ENCODE measurements around the gene HAGH. TPM values are rescaled to one million over a fixed set of nuclear protein-coding genes. Genes with fewer than 3 reads are reported as not detected.

The HAGH gene
- polyA plus RNA-seq, 1 donor (not counting 4 experiments of a cell fraction or from before 2014, with no cell fraction given): 17.7 TPM

GRCh38 chr16:1784977-1785845 is 41.4 kb downstream of the HAGH start:
- H3K9me1 ChIP-seq (ENCODE audit: control insufficient read depth, extremely low read depth, insufficient read depth, low read length): peaks cover 4% of the 10 kb centered on the region
- H3K4me2 ChIP-seq (ENCODE audit: control insufficient read depth, extremely low read depth, insufficient read depth, low read depth, low read length): no peak overlapping the region
- no peaks in the 10 kb centered on the region for H3K27me3 ChIP-seq (ENCODE audit: control insufficient read depth, extremely low read depth, insufficient read depth, low read length)
- H3K79me2 ChIP-seq (ENCODE audit: control insufficient read depth, insufficient read depth, low read length): peaks cover 44% of the 10 kb centered on the region
- FAIRE-seq (no peak), DNase-seq (ENCODE audit: low read depth, low spot score) (no peak)
- H2AFZ ChIP-seq (ENCODE audit: control insufficient read depth, low read length): no peak overlapping the region
- no peak overlapping the region for H3K9ac ChIP-seq (ENCODE audit: control insufficient read depth, extremely low read depth, insufficient read depth, low read length)
- dilution Hi-C loops (cut with MboI; ENCODE audit: extremely low pct_ligation_motif_present, low sequenced_read_pairs): no loop called here
- H3K9me3 ChIP-seq (ENCODE audit: control insufficient read depth, low read depth, low read length): no peaks in the 10 kb centered on the region
- no peak for TF ChIP-seq EZH2 (IDR thresholded peaks at IDR 0.05; ENCODE audit: low read length)
- TF ChIP-seq CTCF (optimal IDR thresholded peaks at IDR 0.05 in 1 of 3, IDR thresholded peaks at IDR 0.05 in 1 of 3, conservative IDR thresholded peaks at IDR 0.05 in 1 of 3; ENCODE audit: extremely low read depth in 1 of 3, insufficient read depth in 2 of 3, low read length in 3 of 3): no peak
- H3K4me1 ChIP-seq (ENCODE audit: control insufficient read depth, extremely low read depth, insufficient read depth, low read length): peaks cover 31% of the 10 kb centered on the region
- H4K20me1 ChIP-seq (ENCODE audit: control insufficient read depth, extremely low read depth, insufficient read depth, low read length): peaks cover 3% of the 10 kb centered on the region
- H3K36me3 ChIP-seq (ENCODE audit: control insufficient read depth in 2 of 2, extremely low read depth in 1 of 2, insufficient read depth in 2 of 2, low read length in 2 of 2): peaks cover 2 to 11% of the 10 kb centered on the region in 2 experiments
- H3K27ac ChIP-seq (ENCODE audit: control insufficient read depth, insufficient read depth, low read length): no peak overlapping the region
- H3K4me3 ChIP-seq (ENCODE audit: control insufficient read depth in 2 of 3, extremely low read depth in 1 of 3, insufficient read depth in 2 of 3, low read depth in 1 of 3, low read length in 3 of 3): no peak overlapping the region

GRCh38 chr16:1782408-1783264 is 44.0 kb downstream of the HAGH start, which contains the start of the genes NUBP2 and SPSB3:
Gene NUBP2, plus strand, starts transcription at chr16:1782960. Its CDS starts 61 bp downstream, at chr16:1783021.
Gene SPSB3, minus strand, starts transcription at chr16:1782571. Its CDS starts 1,088 bp downstream, at chr16:1781483.
- Histone ChIP-seq H3K9ac (ENCODE audit: control insufficient read depth, extremely low read depth, insufficient read depth, low read length) (peak within 1 kb of the TSS; percentile 81), H3K27me3 (ENCODE audit: control insufficient read depth, extremely low read depth, insufficient read depth, low read length) (no peaks in the 10 kb centered on the region), H3K4me1 (ENCODE audit: control insufficient read depth, extremely low read depth, insufficient read depth, low read length) (peaks cover 17% of the 10 kb centered on the region), H4K20me1 (ENCODE audit: control insufficient read depth, extremely low read depth, insufficient read depth, low read length) (no peaks in the 10 kb centered on the region), H2AFZ (ENCODE audit: control insufficient read depth, low read length) (peak within 1 kb of the TSS; percentile 56), H3K27ac (ENCODE audit: control insufficient read depth, insufficient read depth, low read length) (peak within 1 kb of the TSS; percentile 58), H3K36me3 (ENCODE audit: control insufficient read depth in 2 of 2, extremely low read depth in 1 of 2, insufficient read depth in 2 of 2, low read length in 2 of 2) (peaks cover 7 to 8% of the 10 kb centered on the region in 2 experiments), H3K9me3 (ENCODE audit: control insufficient read depth, low read depth, low read length) (no peaks in the 10 kb centered on the region), H3K4me3 (ENCODE audit: control insufficient read depth in 2 of 3, extremely low read depth in 1 of 3, insufficient read depth in 2 of 3, low read depth in 1 of 3, low read length in 3 of 3) (peak within 1 kb of the TSS; percentile 86 to 92 (median 92)), H3K79me2 (ENCODE audit: control insufficient read depth, insufficient read depth, low read length) (peaks cover 42% of the 10 kb centered on the region), H3K4me2 (ENCODE audit: control insufficient read depth, extremely low read depth, insufficient read depth, low read depth, low read length) (peak within 1 kb of the TSS; percentile 89), H3K9me1 (ENCODE audit: control insufficient read depth, extremely low read depth, insufficient read depth, low read length) (peaks cover 4% of the 10 kb centered on the region)
- FAIRE-seq (peak; percentile 98), DNase-seq (ENCODE audit: low read depth, low spot score) (peak; percentile 99)
- dilution Hi-C loops (cut with MboI; ENCODE audit: extremely low pct_ligation_motif_present, low sequenced_read_pairs): no loop called here
- TF ChIP-seq CTCF (optimal IDR thresholded peaks at IDR 0.05 in 1 of 3, IDR thresholded peaks at IDR 0.05 in 1 of 3, conservative IDR thresholded peaks at IDR 0.05 in 1 of 3; ENCODE audit: extremely low read depth in 1 of 3, insufficient read depth in 2 of 3, low read length in 3 of 3) (no peak), EZH2 (IDR thresholded peaks at IDR 0.05; ENCODE audit: low read length) (no peak)
